HPDE6-E6E7 (cell line): ENCODE measurements around the gene CASP2.
A peak's percentile ranks its signal among the peaks of the same experiment; 100 is the strongest.

Experiments used
- DNase-seq: peaks from one replicate; pipeline ENCODE4 v3.0.0; 2011; ENCODE audit warnings: missing footprints; ENCODE audit errors: extremely low spot score

The CASP2 gene

GRCh38 chr7:143331179-143331801, 43.1 kb downstream of the CASP2 start:
- peak; percentile 88 for DNase-seq

GRCh38 chr7:143334244-143334643, 46.1 kb downstream of the CASP2 start:
- no peak for DNase-seq

GRCh38 chr7:143337216-143337615, 49.1 kb downstream of the CASP2 start:
- no peak for DNase-seq

- DNase-seq = no peak
Observed at GRCh38 chr7:143341842-143342241, 53.7 kb downstream of the CASP2 start.

GRCh38 chr7:143343596-143343995, 55.4 kb downstream of the CASP2 start:
- DNase-seq = no peak

GRCh38 chr7:143345428-143345900, 57.3 kb downstream of the CASP2 start:
- DNase-seq = no peak

- no peak for DNase-seq
Observed at GRCh38 chr7:143346018-143346417, 57.9 kb downstream of the CASP2 start.

- no peak for DNase-seq
Observed at GRCh38 chr7:143347950-143348349, 59.8 kb downstream of the CASP2 start.

- DNase-seq = no peak
Observed at GRCh38 chr7:143351060-143351459, 62.9 kb downstream of the CASP2 start.

- DNase-seq = no peak
Observed at GRCh38 chr7:143351574-143351973, 63.4 kb downstream of the CASP2 start.

GRCh38 chr7:143352531-143353002, 64.4 kb downstream of the CASP2 start:
- no peak for DNase-seq

GRCh38 chr7:143354376-143354775, 66.2 kb downstream of the CASP2 start:
- DNase-seq = no peak

- no peak for DNase-seq
Observed at GRCh38 chr7:143354965-143355364, 66.8 kb downstream of the CASP2 start.

GRCh38 chr7:143355450-143356385, 67.6 kb downstream of the CASP2 start:
- no peak for DNase-seq

- DNase-seq = no peak
Observed at GRCh38 chr7:143356414-143357050, 68.4 kb downstream of the CASP2 start.
